GM11168 (cell line): ENCODE data around the gene RUVBL1.

Experiments
- in situ Hi-C: fragments of 300-500 bp; cut with MboI; formaldehyde crosslinking; loops from one replicate; pipeline ENCODE4 v1.12.0; 2022; ENCODE audit warnings: low sequenced_read_pairs; ENCODE audit not compliant: unreplicated experiment

Gene RUVBL1

DNA sequence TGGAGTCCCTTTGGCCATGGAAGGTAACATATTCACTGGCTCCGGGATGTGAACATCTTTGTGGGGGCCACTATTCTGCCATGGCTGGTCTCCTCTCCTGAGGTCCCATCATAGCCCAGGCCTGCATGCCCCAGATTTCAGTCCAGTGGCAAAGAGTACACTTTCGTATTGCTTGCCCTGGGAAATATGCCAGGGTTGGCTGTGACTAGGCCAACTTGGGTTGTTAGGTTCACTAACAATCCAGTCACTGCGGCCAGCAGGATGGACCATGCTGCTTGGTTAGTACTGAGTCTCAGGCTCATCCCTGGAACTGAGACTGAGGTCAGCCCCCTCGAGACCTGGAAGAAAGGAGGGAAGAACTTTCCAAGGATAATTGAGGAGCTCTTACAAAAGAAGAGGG, 19.9 kb upstream of the RUVBL1 start:
- in situ Hi-C loops: no loop called here

DNA sequence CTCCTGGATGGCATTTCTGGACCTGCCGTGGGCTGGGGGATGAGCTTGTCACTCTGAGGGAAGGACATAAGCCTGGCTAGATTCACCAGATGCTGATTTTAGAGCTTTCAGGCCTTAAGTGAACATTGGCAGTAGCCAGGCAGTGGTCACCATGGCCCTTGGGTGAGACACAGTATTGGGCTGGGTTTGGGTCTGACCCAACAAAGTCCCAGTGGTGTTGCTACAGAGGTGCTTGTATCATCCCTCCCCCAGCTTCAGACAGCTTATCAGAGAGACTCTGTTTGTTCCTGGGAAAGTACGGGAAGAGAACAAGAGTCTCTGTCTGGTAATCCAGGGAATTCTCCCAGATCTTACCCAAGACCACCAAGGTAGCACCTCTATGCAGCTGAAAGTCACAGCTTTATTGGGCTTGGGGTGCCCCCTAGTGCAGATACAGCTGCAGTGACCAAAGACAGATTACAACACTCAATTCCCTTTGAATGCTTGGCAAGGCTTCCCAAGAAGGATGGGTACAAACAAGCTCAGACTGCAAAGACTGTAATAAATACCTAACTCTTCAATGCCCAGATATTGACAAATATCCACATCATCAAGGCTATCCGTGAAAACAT, 9.8 kb upstream of the RUVBL1 start:
- in situ Hi-C loops: no loop called here

DNA sequence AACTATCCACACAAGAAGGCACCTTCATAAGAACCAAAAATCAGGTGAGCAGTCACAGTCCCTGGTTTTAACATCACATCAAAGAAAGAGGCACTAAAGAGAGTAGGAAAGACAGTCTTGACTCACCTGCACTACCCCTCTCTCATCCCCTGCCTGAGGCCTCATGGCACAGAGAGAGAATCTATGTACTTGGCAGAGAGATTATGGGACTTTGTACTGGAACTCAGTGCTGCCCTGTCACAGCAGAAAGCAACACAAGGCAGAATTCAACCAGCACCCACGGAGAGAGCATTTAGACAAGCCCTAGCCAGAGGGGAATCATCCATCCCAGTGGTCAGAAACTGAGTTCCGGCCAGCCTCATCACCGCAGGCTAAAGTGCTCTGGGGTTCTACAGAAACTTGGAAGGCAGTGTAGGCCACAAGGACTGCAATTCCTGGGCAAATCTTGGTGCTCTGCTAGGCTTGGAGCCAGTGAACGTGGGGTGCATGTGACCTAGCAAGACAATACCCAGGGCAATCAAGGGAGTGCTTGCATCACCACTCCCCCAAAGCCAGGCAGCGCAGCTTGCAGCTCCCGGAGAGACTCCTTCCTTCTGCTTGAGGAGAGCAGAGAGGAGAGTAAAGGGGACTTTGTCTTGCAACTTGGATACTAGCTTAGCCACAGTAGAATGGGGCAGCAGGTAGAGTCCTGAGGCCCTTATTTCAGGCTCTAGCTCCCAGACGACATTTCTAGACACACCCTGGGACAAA, 8.5 kb upstream of the RUVBL1 start:
- in situ Hi-C loops: no loop called here

DNA sequence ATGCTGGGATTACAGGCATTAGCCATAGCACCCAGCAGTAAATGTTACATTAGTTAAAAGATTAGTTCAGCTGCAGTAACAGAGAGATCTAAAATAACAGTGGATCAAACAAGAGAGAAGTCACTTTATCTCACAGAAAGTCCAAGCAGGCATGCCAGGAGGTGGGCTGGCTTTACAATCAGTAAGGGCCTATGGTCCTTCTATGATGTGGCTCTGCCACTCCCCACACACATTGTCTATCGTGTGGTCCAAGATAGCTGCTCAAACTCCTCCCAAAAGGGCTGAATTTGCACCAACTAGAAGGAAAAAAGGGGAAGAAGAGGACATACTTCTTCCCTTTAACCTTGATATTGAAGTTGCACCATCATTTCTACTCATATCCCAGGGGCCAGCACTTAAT, 4.6 kb upstream of the RUVBL1 start:
- in situ Hi-C loops: no loop called here

DNA sequence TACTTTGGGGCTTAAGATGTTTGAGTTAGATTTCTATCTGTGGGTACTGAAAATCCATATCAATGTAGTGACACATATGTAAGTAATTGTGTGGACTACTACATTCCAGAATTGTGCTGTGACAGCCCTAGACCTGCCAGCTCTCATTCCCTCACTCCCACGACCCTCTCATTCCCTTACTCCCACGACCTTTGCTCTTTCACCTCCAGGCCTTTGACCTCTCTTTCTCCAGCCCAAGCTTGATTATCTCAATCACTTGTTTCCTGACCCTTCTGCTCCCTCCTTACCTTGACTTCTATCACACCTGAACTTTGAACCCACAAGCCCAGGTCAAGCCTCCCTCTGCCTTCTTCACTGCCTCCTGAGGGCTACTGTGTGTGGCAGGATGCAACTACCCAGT, 3.6 kb upstream of the RUVBL1 start:
- in situ Hi-C loops: no loop called here

DNA sequence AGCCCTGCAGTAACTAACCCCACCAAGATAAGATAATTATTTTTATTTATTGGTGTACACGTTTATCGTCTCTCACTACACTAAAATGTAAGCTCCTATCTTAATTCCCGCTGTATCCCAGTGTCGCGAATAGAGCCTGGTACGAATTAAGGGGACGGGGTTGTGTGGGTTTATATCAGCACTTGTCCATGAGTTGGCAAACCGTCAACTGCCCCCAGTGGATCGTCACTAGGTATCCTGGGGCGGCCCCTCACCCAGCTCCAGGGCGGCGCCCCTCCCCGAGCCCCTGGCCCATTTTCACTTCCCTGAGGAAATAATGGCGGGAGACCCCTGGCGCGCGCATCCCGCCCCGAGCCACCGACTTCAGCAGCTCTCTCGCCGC, 465 bp downstream of the RUVBL1 start:
- in situ Hi-C loops: no loop called here

DNA sequence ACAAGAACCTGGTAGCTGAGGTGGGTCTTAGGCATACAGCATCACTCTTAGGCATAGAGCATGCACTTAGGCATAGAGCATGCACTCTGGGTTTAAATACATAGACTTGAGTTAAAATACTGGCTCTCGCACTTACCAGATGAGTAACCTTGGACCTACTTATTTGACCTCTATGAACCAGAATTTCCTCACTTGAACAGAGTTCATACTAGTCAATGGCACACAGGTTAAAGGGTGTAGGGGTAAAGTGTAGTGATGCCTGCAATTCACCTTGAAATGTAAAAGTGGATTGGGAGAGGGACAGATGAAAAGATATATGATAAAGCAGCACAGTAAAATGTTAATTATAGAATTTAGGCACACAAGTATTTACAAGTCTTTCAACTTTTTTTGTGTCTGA, 1.6 kb downstream of the RUVBL1 start:
- in situ Hi-C loops: no loop called here

DNA sequence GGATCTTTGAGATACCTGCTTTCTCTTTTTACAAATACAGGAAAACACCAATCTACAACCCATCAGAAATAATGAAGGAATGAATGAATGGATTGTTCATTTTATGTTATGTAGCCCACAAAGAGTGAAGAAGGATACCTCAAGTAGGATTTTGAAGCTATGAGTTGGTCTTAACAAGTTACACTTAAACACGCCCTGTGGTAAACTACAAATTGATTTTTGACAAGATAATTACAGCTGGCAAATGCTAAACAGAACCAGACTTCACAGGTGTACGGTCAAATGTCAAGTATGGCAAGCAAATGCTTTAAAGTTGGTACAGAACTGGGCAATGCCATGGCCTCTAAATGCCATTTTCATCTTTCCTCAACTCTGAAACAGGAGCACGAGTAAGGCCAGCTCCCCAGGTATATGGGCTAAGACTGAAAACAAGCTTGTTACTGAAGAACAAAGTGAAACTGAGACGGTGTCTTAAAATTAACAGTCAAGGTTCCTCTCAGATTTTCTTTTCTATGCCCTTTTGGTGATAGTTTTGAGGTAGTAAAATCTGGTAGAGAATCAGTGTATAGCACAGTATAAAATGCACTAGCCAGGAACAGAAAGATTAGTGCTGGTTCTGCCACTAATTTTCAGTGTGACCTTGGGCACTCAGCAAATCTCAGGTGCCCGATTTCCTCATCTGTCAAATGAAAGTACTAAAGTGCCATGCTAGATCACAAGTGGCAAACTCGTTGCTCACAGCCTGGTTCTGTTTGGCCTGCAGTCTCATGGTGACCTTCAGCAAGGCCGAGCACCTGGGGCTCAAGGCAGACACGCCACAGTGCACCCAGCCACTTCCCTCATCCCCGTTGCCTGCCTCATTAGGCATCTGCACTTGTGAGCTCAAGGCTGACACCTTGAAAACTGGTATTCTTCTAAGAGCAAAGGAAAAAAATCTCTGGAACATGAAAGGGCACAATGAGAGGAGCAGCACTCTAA, 9.5 kb downstream of the RUVBL1 start:
- in situ Hi-C loops: no loop called here

DNA sequence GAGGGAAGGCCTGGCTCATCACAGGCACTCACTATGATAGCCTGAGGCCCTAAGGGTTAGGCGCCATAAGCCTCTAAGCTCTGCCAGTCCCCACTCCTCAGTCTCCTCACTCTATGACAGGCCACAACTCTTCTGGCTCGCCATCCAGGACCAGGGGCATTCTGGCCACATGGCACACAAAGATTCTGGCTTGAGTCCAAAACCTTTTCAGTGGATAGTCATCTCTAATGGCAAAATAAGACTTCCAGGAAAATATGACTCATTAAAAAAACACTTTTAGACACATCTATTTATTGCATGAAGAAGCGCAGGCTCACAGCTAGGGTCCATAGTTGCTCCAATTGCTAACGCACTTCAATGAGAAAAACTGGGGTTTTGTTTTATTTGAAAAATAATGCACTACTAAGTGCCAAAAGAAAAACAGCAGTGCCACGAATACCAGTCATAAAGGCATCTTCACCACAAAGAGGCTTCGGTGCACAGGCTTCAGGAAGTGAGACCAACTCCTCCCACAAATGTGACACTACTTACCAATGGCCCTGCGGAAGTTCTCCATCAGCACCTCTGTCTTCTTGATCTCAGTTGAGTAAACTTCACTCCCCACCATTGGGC, 11.1 kb downstream of the RUVBL1 start:
- in situ Hi-C loops: no loop called here

DNA sequence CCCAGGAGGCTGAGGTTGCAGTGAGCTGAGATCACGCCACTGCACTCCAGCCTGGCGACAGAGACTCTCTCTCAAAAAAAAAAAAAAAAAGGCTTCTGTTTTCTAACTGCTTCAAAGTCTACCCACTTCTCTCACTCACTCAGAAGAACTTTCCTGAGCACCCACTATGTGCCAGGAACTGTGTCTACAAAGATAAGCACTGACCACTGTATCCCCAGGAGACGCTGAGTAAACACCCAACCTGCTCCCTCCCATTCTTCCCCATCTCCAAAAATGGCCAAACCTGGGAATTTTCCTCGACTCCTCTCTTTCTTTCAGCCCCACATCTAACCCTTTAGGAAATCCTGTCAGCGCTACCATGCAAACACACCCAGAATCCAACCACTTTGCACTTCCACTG, 12.5 kb downstream of the RUVBL1 start:
- in situ Hi-C loops: no loop called here

DNA sequence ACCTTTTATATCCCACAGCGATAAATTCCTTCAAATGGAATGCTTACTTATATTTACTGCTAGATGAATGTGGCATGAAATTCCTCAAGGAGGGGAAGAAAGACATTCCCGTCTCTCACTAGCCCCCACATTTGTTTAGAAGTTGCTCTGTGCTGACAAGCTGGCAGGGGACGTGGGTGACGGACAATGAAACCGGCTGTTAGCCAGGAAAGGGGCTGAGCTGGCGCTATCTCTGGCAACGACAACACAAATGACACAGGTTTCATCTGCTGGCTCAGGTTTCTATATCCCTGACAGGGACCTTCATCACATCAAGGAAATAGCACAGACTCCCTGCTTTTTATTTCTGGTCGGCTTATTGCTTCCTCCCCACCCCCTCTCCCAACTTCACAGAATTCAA, 15.8 kb downstream of the RUVBL1 start:
- in situ Hi-C loops: no loop called here

DNA sequence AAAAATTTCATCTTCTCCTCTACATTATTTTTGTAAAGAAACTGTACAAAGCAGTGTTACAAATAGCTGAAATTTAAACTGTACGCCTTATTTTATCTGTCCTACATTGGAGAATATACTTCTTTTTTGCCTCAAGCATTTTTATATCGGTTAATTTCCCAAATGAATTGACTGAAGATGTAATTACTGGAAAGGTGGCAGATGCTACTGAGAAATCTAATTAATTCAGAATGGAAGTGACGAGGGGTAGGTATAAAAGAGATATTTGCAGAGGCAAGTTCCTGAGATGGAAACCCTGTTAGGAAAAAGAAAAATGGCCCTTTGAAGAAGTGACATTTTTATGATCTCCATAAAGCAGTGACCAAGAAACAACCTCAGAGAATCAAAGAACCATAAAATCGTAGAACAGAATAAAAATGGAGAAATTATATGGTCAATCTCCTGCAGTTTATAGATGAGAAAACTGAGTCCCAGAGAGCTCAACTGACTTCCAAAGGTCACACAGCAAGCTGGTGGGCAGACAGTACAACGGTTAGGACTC, 20.4 kb downstream of the RUVBL1 start:
- in situ Hi-C loops: no loop called here

DNA sequence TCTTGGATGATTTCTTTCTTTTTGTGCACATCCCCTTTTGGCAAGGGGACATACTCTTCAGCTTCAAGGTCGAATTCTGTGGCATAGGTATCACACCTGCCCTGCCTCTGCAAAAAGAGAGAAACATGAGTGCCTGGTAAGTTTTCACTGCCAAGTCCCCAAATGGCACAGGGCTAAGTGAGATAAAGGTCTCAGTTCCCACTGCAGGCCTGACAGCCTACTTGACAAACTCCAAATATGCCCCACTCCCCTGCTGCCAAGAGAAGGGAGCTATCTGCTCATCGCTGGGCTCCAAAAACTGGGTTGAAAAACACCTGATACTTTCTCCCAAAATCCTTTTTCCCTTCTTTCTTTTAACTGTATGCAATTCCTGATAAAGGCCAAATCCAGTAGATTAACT, 23.0 kb downstream of the RUVBL1 start:
- in situ Hi-C loops: no loop called here

DNA sequence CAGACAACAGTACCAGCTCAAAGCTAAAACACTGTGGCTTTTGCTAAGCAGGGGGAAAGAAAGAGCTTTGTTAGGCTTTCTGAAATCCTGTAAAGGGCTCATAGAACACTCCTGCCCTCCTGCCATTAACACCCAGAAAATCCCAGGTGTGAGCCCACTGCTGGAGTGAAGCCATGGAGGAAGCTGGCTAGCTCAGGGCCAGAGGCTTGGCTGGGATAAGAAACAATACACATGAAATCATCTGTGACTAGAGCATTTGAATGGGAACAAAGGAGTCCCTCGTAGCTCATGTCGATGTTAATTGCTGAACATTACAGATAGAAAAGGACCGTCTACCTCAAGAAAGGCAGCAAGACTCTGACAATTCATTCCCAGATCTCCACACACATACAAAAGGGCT, 23.5 kb downstream of the RUVBL1 start:
- in situ Hi-C loops: no loop called here

DNA sequence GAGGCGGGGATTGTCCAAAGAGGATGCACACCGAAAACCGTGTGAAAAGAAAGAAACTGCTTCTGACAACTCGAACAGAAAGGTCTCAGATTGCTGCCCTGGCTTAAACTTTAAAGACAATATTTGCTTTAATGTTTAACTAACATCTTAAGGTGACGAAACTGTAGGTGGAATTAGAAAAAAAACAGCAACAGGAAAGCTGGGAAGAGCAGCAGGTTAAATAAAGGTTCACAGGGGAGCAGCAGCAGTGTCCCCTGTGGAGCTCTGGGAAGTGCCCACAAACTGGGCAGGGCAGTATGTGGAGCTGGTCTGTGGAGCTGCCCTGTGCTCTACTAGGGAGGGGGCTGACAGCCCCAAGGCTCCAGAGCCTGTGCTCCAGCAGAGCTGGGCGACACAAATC, 25.4 kb downstream of the RUVBL1 start:
- in situ Hi-C loops: no loop called here

DNA sequence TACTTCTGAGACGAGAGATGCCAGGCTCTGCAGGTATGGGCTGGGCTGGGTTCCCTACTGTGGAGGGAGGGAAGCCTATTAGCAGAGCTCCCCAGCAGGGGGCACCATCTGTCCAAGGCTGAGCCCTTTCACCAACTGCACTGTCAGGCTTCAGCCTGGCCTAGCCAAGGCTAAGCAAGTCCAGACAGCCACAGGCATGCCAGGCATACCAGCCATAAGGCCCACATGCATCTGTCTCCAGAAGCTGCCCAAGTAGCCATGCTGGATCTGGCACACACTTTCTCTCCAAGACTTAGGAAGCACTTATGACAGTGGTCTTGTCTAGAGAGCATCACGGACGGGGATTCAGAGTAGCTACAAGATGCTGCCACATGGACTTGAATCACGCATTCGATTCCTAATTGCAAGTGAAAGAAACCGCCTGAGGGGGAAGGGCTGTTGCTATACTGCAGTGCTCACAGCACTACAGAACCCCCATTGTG, 28.3 kb downstream of the RUVBL1 start:
- in situ Hi-C loops: no loop called here

DNA sequence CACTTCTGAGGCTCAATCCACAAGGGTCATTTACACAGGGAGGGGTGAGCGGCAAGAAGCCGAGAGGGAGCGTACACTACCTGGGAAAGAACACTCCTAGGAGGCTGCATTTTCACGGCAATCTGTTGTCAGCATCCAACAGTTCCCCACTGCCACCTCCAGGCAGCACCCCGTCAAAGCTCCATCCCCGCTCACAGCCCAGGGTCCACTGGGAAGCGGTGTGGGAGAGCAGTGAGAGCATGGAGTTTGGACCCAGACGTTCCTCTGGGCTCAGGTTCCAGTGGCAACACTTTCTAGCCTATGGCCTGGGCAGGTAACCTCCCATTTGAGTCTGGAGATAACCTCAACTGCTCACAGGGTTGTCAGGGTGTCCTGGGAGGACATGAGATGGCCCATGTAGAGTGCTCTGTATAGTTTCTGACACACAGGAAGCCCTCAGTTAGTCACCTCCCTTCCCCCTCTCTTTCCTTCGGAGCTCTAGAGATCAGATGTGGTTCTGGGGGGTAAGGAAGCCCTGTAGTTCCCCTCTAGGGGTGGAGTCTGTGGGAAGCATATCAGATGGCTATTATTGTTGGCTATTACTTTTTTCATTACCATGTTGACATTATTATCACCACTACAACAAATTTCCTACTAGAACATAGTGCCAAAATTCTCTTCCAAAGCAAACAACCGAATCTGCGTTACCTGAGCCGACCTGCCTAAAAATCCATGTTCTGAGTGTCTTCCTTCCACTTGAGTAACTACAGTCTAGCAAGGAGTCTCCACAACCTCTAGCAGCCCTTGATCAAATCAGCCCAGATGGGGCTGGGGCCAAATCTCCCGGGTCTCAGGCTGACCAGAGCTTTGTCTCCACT, 29.1 kb downstream of the RUVBL1 start:
- in situ Hi-C loops: no loop called here

DNA sequence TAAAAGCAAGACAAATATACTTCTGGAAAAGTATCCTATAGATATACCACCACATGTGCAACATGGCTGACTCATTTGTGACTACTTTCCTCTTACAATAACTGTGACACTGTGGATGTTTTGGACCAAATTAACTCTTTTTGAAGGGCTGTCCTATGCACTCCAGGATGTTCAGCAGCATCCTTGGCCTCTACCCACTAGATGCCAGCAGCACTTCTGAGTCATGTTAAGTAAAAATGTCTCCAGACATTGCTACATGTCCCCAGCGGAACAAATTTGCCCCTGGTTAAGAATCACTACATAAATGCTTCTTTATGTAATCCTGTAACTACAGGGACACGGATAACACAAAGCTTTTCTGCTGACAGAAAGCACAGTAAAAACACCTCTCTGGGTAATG, 32.0 kb downstream of the RUVBL1 start:
- in situ Hi-C loops: no loop called here

DNA sequence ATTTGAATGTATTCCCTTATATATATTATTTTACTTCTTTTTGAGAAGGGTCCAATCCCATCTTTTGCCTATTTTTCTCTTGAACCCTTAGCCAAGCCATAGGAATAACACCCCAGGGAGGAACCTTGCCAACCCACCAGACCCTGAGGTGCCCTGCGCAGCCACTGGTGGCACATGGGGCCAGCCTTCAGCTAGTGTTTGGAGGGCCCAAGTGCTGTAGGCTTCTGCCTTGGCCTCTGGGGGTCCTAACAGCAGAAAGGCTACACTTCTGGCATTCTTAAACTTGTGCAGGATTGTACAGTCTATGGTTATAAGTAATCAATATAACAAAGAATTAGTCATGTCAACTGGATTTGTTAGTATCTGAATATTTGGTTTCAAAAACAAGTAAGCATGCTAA, 34.5 kb downstream of the RUVBL1 start:
- in situ Hi-C loops: no loop called here

DNA sequence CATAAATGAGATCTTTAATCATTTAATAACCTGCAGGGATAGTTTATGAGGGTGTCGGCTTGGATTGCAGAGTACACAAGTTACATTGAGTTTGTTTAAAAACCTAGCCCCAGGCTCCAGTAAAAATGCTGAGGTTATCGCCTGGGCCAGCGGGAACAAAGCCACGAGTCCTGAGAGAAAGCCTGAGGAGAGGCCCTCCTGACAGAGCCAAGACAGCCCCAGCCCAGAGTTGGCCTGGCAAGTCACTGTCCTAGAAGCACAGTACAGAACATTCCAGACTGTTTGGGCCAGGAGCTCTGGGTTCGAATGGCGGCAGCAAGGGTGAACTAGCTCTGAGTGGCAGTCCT, 39.0 kb downstream of the RUVBL1 start:
- in situ Hi-C loops: no loop called here
